OCI-LY3 (cell line): Measurements from ENCODE around the gene RHBDL3.

Experiments used
- H2AFZ ChIP-seq: fragments of 200-600, 300-600 bp; shearing (Covaris generic); 2 replicates; pipeline ENCODE4 v1.6.0; 2014; ENCODE audit warnings: antibody characterized with exemption, low read depth, low read length
- H3K27ac ChIP-seq: fragments of 200-600, 300-600 bp; sonication (generic); 2 replicates; pipeline ENCODE4 v1.5.1; 2014; ENCODE audit warnings: mild to moderate bottlenecking, low read length, moderate library complexity, mixed read lengths
- H3K27me3 ChIP-seq: fragments of 200-600, 300-600 bp; sonication (generic); 2 replicates; pipeline ENCODE4 v1.6.1; 2014; ENCODE audit warnings: low read depth, low read length, mixed read lengths
- H3K36me3 ChIP-seq: fragments of 200-600, 300-600 bp; sonication (generic); replicated peaks from 2 replicates; pipeline ENCODE3; 2014; ENCODE audit warnings: low read depth, low read length, mixed read lengths
- H3K4me1 ChIP-seq: fragments of 300-600, 200-600 bp; sonication (generic); 2 replicates; pipeline ENCODE4 v1.6.1; 2014; ENCODE audit warnings: low read length, mixed read lengths
- H3K4me2 ChIP-seq: fragments of 200-600, 300-600 bp; sonication (generic); 2 replicates; pipeline ENCODE4 v1.6.1; 2014; ENCODE audit warnings: low read length, mixed read lengths
- H3K4me3 ChIP-seq: fragments of 300-600, 200-600 bp; sonication (generic); 2 replicates; pipeline ENCODE4 v1.5.1; 2014; ENCODE audit warnings: antibody characterized with exemption, mild to moderate bottlenecking, low read length, moderate library complexity
- H3K79me2 ChIP-seq: fragments of 300-600, 200-600 bp; shearing (Covaris generic); 2 replicates; pipeline ENCODE4 v1.6.1; 2014; ENCODE audit warnings: mild to moderate bottlenecking, low read length, mixed read lengths
- H3K9ac ChIP-seq: fragments of 300-600, 200-600 bp; shearing (Covaris generic); 2 replicates; pipeline ENCODE4 v1.6.0; 2014; ENCODE audit warnings: mild to moderate bottlenecking, low read length, moderate library complexity
- H3K9me3 ChIP-seq: fragments of 200-600, 300-600 bp; shearing (Covaris generic); 2 replicates; pipeline ENCODE4 v1.6.1; 2014; ENCODE audit warnings: low read length, mixed read lengths; ENCODE audit not compliant: insufficient read depth
- H4K20me1 ChIP-seq: fragments of 200-600, 300-600 bp; sonication (generic); 2 replicates; pipeline ENCODE4 v1.6.1; 2016; ENCODE audit warnings: low read length, mixed read lengths; ENCODE audit not compliant: insufficient read depth
- CTCF ChIP-seq: fragments of 200-600, 300-600 bp; sonication (generic); IDR thresholded peaks from 2 replicates; pipeline ENCODE4 v1.5.1; 2014; ENCODE audit warnings: antibody characterized with exemption, low read length, low read depth
- EZH2phosphoT487 ChIP-seq: fragments of 200-600 bp; shearing (Covaris generic); IDR thresholded peaks from 2 replicates; pipeline ENCODE4 v1.6.1; 2018; ENCODE audit warnings: antibody characterized with exemption, mixed run types, low read depth

The RHBDL3 gene

GRCh38 chr17:32302860-32303649 is 37.4 kb downstream of the RHBDL3 start:
- H3K9me3 ChIP-seq = no peaks in the 10 kb centered on the region
- H3K4me2 ChIP-seq = no peak overlapping the region
- H2AFZ ChIP-seq = no peak overlapping the region
- H4K20me1 ChIP-seq = no peaks in the 10 kb centered on the region
- peaks cover 39% of the 10 kb centered on the region for H3K27me3 ChIP-seq
- H3K4me3 ChIP-seq = no peak overlapping the region
- no peaks in the 10 kb centered on the region for H3K79me2 ChIP-seq
- no peaks in the 10 kb centered on the region for H3K36me3 ChIP-seq
- TF ChIP-seq EZH2phosphoT487 (no peak), CTCF (no peak)
- H3K9ac ChIP-seq = no peak overlapping the region
- H3K4me1 ChIP-seq = no peaks in the 10 kb centered on the region
- H3K27ac ChIP-seq = no peak overlapping the region

DNA sequence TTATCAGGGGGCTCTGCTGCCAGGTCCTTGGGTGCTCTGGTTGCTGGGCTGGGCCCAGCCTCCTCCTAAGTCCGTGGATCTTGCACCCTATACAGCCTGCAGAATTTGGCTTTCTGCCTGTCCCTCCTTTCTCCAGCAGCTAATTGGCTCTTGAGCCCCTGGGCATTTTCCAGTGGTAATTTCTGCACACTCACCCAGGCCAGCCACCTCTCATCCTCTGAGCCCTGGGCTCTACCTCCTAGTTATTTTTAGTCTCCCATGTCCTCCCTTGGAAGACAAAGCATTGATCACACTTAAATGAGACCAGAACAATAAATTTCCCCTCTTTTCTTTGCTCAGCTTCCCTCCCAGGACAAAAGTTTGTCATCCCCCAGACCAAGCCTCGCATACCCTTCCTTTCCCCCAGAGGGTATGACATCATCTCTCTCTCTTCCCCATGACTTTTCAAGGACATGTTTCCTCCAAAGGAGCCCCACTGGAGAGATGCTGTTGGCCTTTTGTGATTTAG is 38.2 kb downstream of the RHBDL3 start:
- Histone ChIP-seq H3K9ac (no peak overlapping the region), H4K20me1 (no peaks in the 10 kb centered on the region), H2AFZ (no peak overlapping the region), H3K79me2 (no peaks in the 10 kb centered on the region), H3K4me1 (no peaks in the 10 kb centered on the region), H3K27me3 (peaks cover 37% of the 10 kb centered on the region), H3K4me2 (no peak overlapping the region), H3K36me3 (no peaks in the 10 kb centered on the region), H3K27ac (no peak overlapping the region), H3K9me3 (no peaks in the 10 kb centered on the region), H3K4me3 (no peak overlapping the region)
- TF ChIP-seq CTCF (no peak), EZH2phosphoT487 (no peak)

- H3K4me3 ChIP-seq = no peak overlapping the region
- H3K4me1 ChIP-seq = no peaks in the 10 kb centered on the region
- H3K79me2 ChIP-seq = no peaks in the 10 kb centered on the region
- no peaks in the 10 kb centered on the region for H3K36me3 ChIP-seq
- peaks cover 31% of the 10 kb centered on the region for H3K27me3 ChIP-seq
- H3K27ac ChIP-seq = no peak overlapping the region
- no peak overlapping the region for H3K4me2 ChIP-seq
- no peak for TF ChIP-seq CTCF
- no peak for TF ChIP-seq EZH2phosphoT487
- no peaks in the 10 kb centered on the region for H3K9me3 ChIP-seq
- no peaks in the 10 kb centered on the region for H4K20me1 ChIP-seq
- no peak overlapping the region for H2AFZ ChIP-seq
- H3K9ac ChIP-seq = no peak overlapping the region
Measured at GRCh38 chr17:32305049-32305448, 39.4 kb downstream of the RHBDL3 start.

GRCh38 chr17:32307658-32308057 is 42.0 kb downstream of the RHBDL3 start:
- Histone ChIP-seq H4K20me1 (no peaks in the 10 kb centered on the region), H3K27me3 (peaks cover 44% of the 10 kb centered on the region), H3K4me1 (0 out of 2 replicates have a peak, but pooled peaks cover 4% of the 10 kb centered on the region), H3K79me2 (no peaks in the 10 kb centered on the region), H3K9me3 (no peaks in the 10 kb centered on the region), H3K4me2 (no peak overlapping the region), H3K9ac (no peak overlapping the region), H3K36me3 (no peaks in the 10 kb centered on the region), H2AFZ (no peak overlapping the region), H3K27ac (no peak overlapping the region), H3K4me3 (no peak overlapping the region)
- no peak for TF ChIP-seq EZH2phosphoT487
- no peak for TF ChIP-seq CTCF
